ENCODE data around the gene ACTN4.

ACTN4 gene

DNA sequence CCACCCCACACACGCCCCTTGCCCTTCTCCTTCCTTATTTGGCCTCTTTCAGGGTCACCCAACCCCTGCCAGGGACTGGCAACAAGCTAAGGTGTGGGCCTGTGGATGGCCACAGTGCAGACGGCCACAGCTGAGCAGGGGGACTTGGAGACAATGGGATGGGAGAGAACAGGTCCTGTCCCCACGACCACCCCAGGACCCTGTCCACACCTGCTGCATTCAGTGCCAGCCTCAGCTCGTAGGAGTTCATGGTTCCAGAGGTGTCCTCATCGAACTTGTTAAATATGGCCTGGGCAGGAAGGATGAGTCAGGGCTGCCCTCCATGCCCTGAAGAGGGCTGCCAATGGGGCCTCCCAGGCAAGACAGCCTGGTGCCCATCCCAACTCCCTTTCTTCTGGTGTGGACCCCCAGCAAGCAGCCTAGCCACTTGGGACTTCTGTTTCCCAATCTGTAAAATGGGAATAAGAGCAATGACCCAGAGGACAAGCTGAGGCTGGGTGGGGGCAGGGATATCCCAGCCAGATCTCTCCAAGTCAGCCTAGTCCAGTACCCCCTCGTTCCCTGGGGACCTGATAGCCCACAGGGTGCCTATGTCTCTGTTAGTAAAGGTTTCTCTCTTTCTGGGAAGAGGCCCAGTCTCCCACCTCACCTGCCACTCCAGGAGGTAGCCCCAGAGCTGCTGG, 86.2 kb downstream of the ACTN4 start:
- Histone ChIP-seq H3K4me1 (ENCODE audit: insufficient read depth, low read length) (no peaks in the 10 kb centered on the region), H3K27me3 (ENCODE audit: control insufficient read depth in 1 of 2, insufficient read depth in 2 of 2, low read length in 2 of 2) (peaks cover 0 to 7% of the 10 kb centered on the region in 2 donors), H3K27ac (ENCODE audit: low read depth, low read length) (no peak overlapping the region), H3K36me3 (ENCODE audit: insufficient read depth, low read length) (peaks cover 9% of the 10 kb centered on the region), H3K4me3 (ENCODE audit: low read depth in 1 of 2, low read length in 2 of 2) (no peak overlapping the region), H3K9me3 (ENCODE audit: low read length) (no peaks in the 10 kb centered on the region), H3K9ac (ENCODE audit: low read length) (no peak overlapping the region)

DNA sequence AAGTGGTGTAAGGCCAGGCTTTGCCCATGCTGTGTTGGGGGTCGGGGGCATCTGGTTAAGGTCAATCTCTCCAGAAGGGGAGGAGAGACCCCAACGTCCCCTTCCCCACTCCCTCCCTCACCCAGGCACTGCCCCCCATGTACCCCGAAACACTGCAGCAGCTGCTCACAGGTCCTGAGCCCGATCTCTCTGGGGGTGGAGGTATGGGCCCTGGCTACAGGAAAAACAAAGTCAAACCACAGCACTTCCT, 86.7 kb downstream of the ACTN4 start:
- H3K27ac ChIP-seq (ENCODE audit: low read depth, low read length): no peak overlapping the region
- no peak overlapping the region for H3K4me3 ChIP-seq (ENCODE audit: low read depth in 1 of 2, low read length in 2 of 2)
- no peaks in the 10 kb centered on the region for H3K9me3 ChIP-seq (ENCODE audit: low read length)
- peaks cover 0 to 7% of the 10 kb centered on the region in 2 donors for H3K27me3 ChIP-seq (ENCODE audit: control insufficient read depth in 1 of 2, insufficient read depth in 2 of 2, low read length in 2 of 2)
- H3K9ac ChIP-seq (ENCODE audit: low read length): no peak overlapping the region
- peaks cover 9% of the 10 kb centered on the region for H3K36me3 ChIP-seq (ENCODE audit: insufficient read depth, low read length)
- H3K4me1 ChIP-seq (ENCODE audit: insufficient read depth, low read length): no peaks in the 10 kb centered on the region

DNA sequence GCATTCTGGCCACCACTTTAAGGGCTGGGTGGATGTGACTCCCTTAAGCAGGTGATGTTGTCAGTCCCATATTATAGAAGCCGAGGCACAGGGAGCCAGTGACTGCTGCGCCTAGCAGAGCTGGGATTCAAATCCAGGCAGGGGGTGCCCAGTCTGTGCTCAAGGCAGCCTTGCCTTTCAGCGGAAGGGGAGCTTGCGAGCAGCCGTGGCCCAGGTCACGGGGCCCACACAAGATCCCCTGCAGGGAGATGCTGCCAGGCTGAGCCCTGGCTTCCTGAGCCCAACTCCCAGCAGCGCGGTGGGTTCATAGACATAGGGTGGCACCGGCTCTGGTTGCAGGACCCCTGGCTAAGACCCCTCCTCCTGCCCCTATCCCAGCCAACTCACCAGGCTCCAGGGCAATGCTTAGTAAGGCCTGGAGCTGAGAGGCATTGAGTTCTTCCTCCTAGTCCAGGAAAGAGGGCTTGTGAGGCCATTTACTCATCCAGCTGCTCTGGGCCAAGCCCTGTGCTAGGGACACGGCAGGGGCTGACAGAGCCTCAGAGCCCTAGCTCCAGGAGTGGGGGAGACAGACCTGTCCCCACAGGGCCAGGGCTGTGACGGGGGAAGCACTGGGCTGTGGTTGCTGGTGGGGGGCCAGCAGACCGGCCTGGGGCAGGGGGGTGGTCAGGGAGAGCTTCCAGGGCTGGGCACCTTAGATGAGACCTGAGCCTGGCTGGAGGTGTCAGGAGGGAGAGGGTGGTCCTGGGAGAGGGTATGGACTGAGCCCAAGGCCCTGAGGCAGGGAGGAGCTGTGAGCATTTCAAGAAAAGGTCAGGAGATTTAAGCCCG, 87.2 kb downstream of the ACTN4 start:
- Histone ChIP-seq H3K9ac (ENCODE audit: low read length) (no peak overlapping the region), H3K4me3 (ENCODE audit: low read depth in 1 of 2, low read length in 2 of 2) (no peak overlapping the region), H3K36me3 (ENCODE audit: insufficient read depth, low read length) (peaks cover 9% of the 10 kb centered on the region), H3K27me3 (ENCODE audit: control insufficient read depth in 1 of 2, insufficient read depth in 2 of 2, low read length in 2 of 2) (peaks cover 0 to 7% of the 10 kb centered on the region in 2 donors), H3K27ac (ENCODE audit: low read depth, low read length) (no peak overlapping the region), H3K9me3 (ENCODE audit: low read length) (no peaks in the 10 kb centered on the region), H3K4me1 (ENCODE audit: insufficient read depth, low read length) (no peaks in the 10 kb centered on the region)

DNA sequence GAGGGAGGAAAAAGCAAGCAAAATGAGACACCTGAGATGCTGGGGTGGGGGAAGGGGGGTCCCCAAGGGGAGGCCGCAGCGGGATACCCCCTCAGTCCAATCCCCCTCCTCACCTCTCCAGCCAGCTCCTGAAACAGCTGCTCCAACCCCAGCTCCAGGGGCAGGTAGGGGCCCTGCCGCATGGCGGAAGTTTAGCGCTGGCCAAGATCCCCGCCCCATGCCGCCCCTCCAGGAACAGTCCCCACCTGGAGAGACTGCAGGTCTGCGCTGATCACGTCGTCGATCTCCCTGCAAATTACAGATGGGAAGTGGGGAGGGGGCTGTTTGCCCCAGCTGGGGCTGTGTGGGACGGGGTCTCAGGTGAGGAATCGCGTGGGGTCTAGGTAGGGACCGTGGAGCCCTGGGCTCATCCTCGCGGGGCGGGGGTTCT, 87.8 kb downstream of the ACTN4 start:
- H3K4me1 ChIP-seq (ENCODE audit: insufficient read depth, low read length): no peaks in the 10 kb centered on the region
- H3K27me3 ChIP-seq (ENCODE audit: control insufficient read depth in 1 of 2, insufficient read depth in 2 of 2, low read length in 2 of 2): peaks cover 0 to 7% of the 10 kb centered on the region in 2 donors
- H3K27ac ChIP-seq (ENCODE audit: low read depth, low read length): no peak overlapping the region
- H3K9ac ChIP-seq (ENCODE audit: low read length): no peak overlapping the region
- H3K4me3 ChIP-seq (ENCODE audit: low read depth in 1 of 2, low read length in 2 of 2): no peak overlapping the region
- no peaks in the 10 kb centered on the region for H3K9me3 ChIP-seq (ENCODE audit: low read length)
- peaks cover 7% of the 10 kb centered on the region for H3K36me3 ChIP-seq (ENCODE audit: insufficient read depth, low read length)

DNA sequence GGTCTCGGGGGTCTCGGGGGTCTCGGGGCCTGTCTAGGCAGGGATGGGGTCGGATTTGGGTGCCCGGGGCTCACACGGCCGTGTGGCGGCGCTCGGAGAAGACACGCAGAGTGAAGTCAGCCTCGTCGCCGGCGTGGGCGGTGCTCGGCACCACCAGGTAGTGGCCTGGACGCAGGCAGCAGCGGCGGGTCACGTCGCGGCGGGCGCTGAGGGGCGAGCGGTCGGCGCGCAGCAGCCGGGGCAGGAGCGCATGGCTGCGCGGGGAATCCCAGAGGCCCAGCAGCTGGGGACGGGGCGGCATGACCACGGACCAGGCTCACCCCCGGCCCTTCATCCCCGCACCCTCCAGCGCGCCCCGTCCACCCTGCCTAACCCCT, 88.6 kb downstream of the ACTN4 start:
- Histone ChIP-seq H3K27ac (ENCODE audit: low read depth, low read length) (no peak overlapping the region), H3K4me3 (ENCODE audit: low read depth in 1 of 2, low read length in 2 of 2) (no peak overlapping the region), H3K36me3 (ENCODE audit: insufficient read depth, low read length) (no peaks in the 10 kb centered on the region), H3K9ac (ENCODE audit: low read length) (no peak overlapping the region), H3K4me1 (ENCODE audit: insufficient read depth, low read length) (no peaks in the 10 kb centered on the region), H3K27me3 (ENCODE audit: control insufficient read depth in 1 of 2, insufficient read depth in 2 of 2, low read length in 2 of 2) (peaks cover 0 to 7% of the 10 kb centered on the region in 2 donors), H3K9me3 (ENCODE audit: low read length) (no peaks in the 10 kb centered on the region)

DNA sequence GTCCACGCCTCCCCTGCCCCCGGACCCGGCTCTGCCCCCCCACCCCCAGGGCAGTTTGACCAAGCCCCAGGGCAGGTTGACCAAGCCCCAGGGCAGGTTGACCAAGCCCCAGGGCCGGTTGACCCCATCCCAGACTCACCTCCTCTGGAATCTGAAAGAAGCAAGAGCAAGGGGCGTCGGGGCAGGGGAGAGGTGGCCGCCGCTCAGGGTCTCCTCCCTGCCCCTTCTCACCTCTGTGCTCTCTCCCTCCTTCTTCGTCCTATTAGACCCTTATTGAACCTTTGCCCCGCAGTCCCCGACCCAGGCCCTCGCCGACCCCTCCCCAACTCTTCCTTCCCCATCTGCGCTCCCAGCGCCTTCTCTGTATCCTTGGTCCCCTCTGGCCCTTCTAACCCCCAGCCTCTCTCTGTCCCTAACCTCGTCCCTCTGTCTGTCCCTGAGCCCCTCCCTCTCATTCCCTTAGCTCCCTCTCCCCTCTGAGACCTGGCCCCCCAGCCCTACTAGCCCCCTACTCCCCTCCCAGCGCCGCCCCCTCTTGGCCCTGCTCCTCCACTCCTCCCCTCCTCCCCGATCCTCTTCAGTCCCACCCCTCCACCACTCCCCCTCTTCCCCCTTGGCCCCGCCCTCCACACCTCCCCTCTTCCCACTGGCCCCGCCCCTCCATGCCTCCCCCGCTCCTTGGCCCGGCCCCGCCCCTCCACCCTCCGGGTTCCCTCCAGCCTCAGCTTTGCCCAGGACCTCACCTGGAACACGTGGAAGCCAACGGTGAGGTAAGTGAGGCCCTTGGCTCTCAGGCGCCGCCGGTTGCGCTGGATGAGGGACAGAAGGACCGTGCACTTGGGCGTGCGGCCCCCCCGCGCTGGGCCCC, 89.2 kb downstream of the ACTN4 start:
- H3K4me3 ChIP-seq (ENCODE audit: low read depth in 1 of 2, low read length in 2 of 2): no peak overlapping the region

DNA sequence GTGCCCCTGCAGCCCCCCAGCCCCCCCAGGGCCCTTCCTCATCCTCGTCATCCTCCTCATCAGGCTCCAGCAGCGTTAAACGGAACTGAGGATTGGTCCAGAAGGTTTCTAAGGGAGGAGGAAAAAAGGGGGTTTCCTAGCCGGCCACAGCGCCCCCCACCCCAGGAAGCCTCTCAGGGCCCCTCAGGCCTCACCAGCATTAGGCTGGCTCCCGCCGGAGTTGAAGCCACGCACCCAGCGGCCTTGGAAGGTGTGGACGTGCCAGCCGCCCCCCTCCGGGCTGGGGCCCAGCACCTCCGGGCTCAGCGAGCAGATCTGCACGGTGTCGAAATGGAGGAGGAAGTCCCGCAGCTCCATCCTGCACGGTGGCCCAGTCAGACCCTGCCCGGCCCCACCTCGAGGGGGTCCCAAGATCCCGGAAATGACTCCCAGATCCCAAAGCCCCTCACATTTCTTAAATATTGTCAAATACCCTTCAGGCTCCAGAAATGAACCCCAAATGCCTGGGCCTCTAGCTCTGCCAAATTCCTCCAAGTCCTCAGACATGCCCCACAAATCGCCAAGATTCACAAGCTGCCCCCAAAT, 89.9 kb downstream of the ACTN4 start:
- Histone ChIP-seq H3K27me3 (ENCODE audit: control insufficient read depth in 1 of 2, insufficient read depth in 2 of 2, low read length in 2 of 2) (peaks cover 0 to 7% of the 10 kb centered on the region in 2 donors), H3K36me3 (ENCODE audit: insufficient read depth, low read length) (no peaks in the 10 kb centered on the region), H3K4me3 (ENCODE audit: low read depth in 1 of 2, low read length in 2 of 2) (no peak overlapping the region), H3K9ac (ENCODE audit: low read length) (no peak overlapping the region), H3K27ac (ENCODE audit: low read depth, low read length) (no peak overlapping the region), H3K4me1 (ENCODE audit: insufficient read depth, low read length) (no peaks in the 10 kb centered on the region), H3K9me3 (ENCODE audit: low read length) (no peaks in the 10 kb centered on the region)

More for the DNA sequence above, 89.2 kb downstream of the ACTN4 start:
- Histone ChIP-seq H3K4me1 (ENCODE audit: insufficient read depth, low read length) (no peaks in the 10 kb centered on the region), H3K36me3 (ENCODE audit: insufficient read depth, low read length) (no peaks in the 10 kb centered on the region), H3K27ac (ENCODE audit: low read depth, low read length) (no peak overlapping the region), H3K9me3 (ENCODE audit: low read length) (no peaks in the 10 kb centered on the region), H3K9ac (ENCODE audit: low read length) (no peak overlapping the region), H3K27me3 (ENCODE audit: control insufficient read depth in 1 of 2, insufficient read depth in 2 of 2, low read length in 2 of 2) (peaks cover 0 to 7% of the 10 kb centered on the region in 2 donors)

DNA sequence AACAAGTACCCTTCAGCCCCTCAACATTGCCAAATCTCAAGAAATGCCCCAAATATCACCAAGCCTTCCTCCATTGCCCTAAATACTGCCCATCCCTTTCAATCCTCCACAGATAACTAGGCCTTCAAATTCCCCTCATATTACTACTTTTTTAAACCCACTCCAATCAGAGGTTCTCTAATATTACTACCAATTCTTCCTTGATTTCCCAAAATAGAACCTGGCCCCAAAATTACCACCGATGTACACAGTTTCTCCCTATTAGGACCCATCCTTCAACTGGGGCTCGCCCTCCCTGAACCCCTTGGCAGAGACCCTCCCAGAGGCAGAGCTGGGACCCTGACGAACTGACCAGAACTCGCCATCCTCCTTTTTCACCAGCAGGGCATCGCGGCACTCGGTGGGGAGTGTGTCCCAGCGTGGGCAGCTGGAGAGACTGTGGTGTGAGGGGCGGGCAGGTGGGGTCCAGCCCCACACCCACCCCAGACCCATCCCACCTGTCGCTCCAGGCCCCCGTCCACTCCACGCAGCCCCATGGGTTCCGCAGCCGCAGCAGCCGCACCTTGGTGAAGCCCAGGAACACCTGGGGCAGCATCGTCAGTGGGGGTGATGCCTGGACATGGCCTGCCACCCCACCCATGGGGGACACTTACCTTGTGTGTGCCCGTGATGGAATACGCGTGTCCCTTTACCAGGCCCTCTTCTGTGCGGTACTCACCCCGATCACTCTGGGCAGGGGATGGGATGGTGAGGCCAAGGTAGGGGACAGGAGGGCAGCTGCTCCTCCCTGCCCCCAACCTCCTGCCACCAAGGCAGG, 90.7 kb downstream of the ACTN4 start:
- Histone ChIP-seq H3K27me3 (ENCODE audit: control insufficient read depth in 1 of 2, insufficient read depth in 2 of 2, low read length in 2 of 2) (peaks cover 0 to 7% of the 10 kb centered on the region in 2 donors), H3K4me1 (ENCODE audit: insufficient read depth, low read length) (no peaks in the 10 kb centered on the region), H3K27ac (ENCODE audit: low read depth, low read length) (no peak overlapping the region), H3K36me3 (ENCODE audit: insufficient read depth, low read length) (no peaks in the 10 kb centered on the region), H3K9me3 (ENCODE audit: low read length) (no peaks in the 10 kb centered on the region), H3K9ac (ENCODE audit: low read length) (no peak overlapping the region), H3K4me3 (ENCODE audit: low read depth in 1 of 2, low read length in 2 of 2) (no peak overlapping the region)

DNA sequence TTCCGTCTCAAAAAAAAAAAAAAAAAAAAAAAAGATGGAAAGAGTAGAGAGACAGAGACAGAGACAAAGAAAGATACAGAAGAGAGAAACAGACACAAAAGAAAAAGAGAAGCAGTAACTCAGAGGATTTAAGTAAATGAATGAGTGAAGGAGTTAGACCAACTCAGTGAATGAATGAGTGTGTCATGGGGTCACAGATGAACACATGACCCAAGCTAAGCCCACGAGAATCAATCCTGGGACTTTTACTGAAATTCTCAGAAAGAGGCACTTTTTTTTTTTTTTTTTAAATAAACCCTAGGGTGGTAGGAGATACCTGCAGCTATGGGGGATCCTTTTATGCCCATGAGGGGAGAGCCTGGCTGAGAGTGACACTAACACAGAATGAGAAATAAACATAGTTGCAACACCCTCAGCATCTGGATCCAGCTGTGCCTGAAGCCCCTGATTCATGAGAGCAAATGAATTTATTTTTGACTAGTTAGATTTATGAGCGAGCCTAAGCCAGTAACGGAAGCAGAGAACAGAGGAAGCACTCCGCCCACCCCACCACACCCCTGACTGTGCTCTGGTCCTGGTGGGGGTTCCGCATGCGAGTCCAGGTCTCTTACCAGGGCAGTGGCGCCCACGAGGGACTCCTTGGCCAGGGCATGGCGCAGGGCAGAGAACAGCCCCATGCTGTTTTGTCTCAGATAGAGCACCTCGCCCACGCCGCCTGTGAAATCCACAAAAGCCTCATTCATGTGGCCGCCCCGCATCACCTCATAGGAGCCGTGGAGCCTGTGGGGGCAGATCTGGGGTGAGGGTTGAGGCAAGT, 92.2 kb downstream of the ACTN4 start:
- no peak overlapping the region for H3K4me3 ChIP-seq (ENCODE audit: low read depth in 1 of 2, low read length in 2 of 2)
- no peak overlapping the region for H3K9ac ChIP-seq (ENCODE audit: low read length)
- H3K36me3 ChIP-seq (ENCODE audit: insufficient read depth, low read length): no peaks in the 10 kb centered on the region
- no peak overlapping the region for H3K27ac ChIP-seq (ENCODE audit: low read depth, low read length)
- H3K27me3 ChIP-seq (ENCODE audit: control insufficient read depth in 1 of 2, insufficient read depth in 2 of 2, low read length in 2 of 2): peaks cover 0 to 7% of the 10 kb centered on the region in 2 donors
- H3K9me3 ChIP-seq (ENCODE audit: low read length): no peaks in the 10 kb centered on the region
- H3K4me1 ChIP-seq (ENCODE audit: insufficient read depth, low read length): no peaks in the 10 kb centered on the region

DNA sequence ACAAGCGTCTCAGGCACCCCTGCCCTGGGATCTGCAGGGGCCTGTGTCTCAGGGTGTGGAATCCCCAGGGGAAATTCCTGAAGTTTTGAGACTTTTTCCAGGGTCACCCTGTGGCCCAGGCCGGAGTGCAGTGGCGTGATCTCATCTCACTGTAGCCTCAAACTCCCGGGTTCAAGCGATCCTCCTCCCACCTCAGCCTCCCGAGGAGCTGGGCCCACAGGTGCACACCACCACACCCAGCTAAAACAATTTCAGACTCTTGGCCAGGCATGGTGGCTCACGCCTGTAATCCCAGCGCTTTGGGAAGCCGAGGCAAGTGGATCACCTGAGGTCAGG, 92.8 kb downstream of the ACTN4 start:
- H3K36me3 ChIP-seq (ENCODE audit: insufficient read depth, low read length): no peaks in the 10 kb centered on the region
- H3K27ac ChIP-seq (ENCODE audit: low read depth, low read length): no peak overlapping the region
- H3K4me1 ChIP-seq (ENCODE audit: insufficient read depth, low read length): no peaks in the 10 kb centered on the region
- peaks cover 0 to 7% of the 10 kb centered on the region in 2 donors for H3K27me3 ChIP-seq (ENCODE audit: control insufficient read depth in 1 of 2, insufficient read depth in 2 of 2, low read length in 2 of 2)
- no peaks in the 10 kb centered on the region for H3K9me3 ChIP-seq (ENCODE audit: low read length)
- H3K9ac ChIP-seq (ENCODE audit: low read length): no peak overlapping the region
- H3K4me3 ChIP-seq (ENCODE audit: low read depth in 1 of 2, low read length in 2 of 2): no peak overlapping the region

Measured in muscle layer of colon (tissue), 2 donors.